GF-D8 (cell line): ENCODE data around the gene CENPP.

Source experiments
- DNase-seq: peaks from one replicate; lab custom pipeline; 2025; lab: John Stamatoyannopoulos, UW

The CENPP gene

GRCh38 chr9:92508018-92508820 is 182.5 kb downstream of the CENPP start:
- no peak for DNase-seq

GRCh38 chr9:92509050-92509449 is 183.3 kb downstream of the CENPP start:
- no peak for DNase-seq

GRCh38 chr9:92510747-92511146 is 185.0 kb downstream of the CENPP start:
- DNase-seq, result no peak

GRCh38 chr9:92512622-92513021 is 186.9 kb downstream of the CENPP start:
- DNase-seq, result no peak

GRCh38 chr9:92513349-92513748 is 187.6 kb downstream of the CENPP start:
- no peak for DNase-seq

- no peak for DNase-seq
Observed at GRCh38 chr9:92514635-92515034, 188.9 kb downstream of the CENPP start.

- DNase-seq, result no peak
Observed at GRCh38 chr9:92516521-92516920, 190.8 kb downstream of the CENPP start.

- no peak for DNase-seq
Observed at GRCh38 chr9:92517046-92517445, 191.3 kb downstream of the CENPP start.

GRCh38 chr9:92518199-92518598 is 192.4 kb downstream of the CENPP start:
- no peak for DNase-seq

- no peak for DNase-seq
Observed at GRCh38 chr9:92520837-92521236, 195.1 kb downstream of the CENPP start.

- DNase-seq, result no peak
Observed at GRCh38 chr9:92522983-92523970, 197.5 kb downstream of the CENPP start.

GRCh38 chr9:92524881-92525280 is 199.1 kb downstream of the CENPP start:
- no peak for DNase-seq

GRCh38 chr9:92525306-92525705 is 199.6 kb downstream of the CENPP start:
- DNase-seq, result no peak

GRCh38 chr9:92527291-92527828 is 201.6 kb downstream of the CENPP start:
- DNase-seq, result no peak

- no peak for DNase-seq
Observed at GRCh38 chr9:92527832-92528521, 202.2 kb downstream of the CENPP start.

GRCh38 chr9:92528522-92528849 is 202.7 kb downstream of the CENPP start:
- DNase-seq, result no peak

- DNase-seq, result no peak
Observed at GRCh38 chr9:92529124-92529523, 203.4 kb downstream of the CENPP start.

GRCh38 chr9:92530893-92531292 is 205.1 kb downstream of the CENPP start:
- DNase-seq, result no peak

GRCh38 chr9:92534204-92534603 is 208.5 kb downstream of the CENPP start:
- no peak for DNase-seq

GRCh38 chr9:92534674-92535073 is 208.9 kb downstream of the CENPP start:
- DNase-seq, result no peak

GRCh38 chr9:92535940-92536850 is 210.4 kb downstream of the CENPP start, which contains the start of gene ECM2:
ECM2 (minus strand) TSS chr9:92535990; CDS start chr9:92522866, 13,124 bp downstream.
- no peak for DNase-seq
